Measurements from ENCODE around the gene DERL3. TPM values are rescaled to one million over a fixed set of nuclear protein-coding genes. Genes with fewer than 3 reads are reported as not detected.

Gene DERL3
- total and polyA plus RNA-seq, 2 experiments from 2014 or later, result 13.6 to 19.5 TPM

GRCh38 chr22:23787910-23788309 lies 50.9 kb downstream of the DERL3 start:
- peaks cover 21% of the 10 kb centered on the region for H3K36me3 Mint-ChIP-seq (ENCODE audit: low read depth)
- ATAC-seq (no peak), DNase-seq (ENCODE audit: low spot score) (no peak)
- H3K4me3 Mint-ChIP-seq, result peak overlapping the region; percentile 96
- H3K9me3 Mint-ChIP-seq, result no peaks in the 10 kb centered on the region
- Histone ChIP-seq H2AFZ (no peak overlapping the region), H3K27me3 (ENCODE audit: insufficient read depth) (no peaks in the 10 kb centered on the region), H3K9me2 (ENCODE audit: insufficient read depth) (no peaks in the 10 kb centered on the region), H3K36me3 (ENCODE audit: insufficient read depth) (no peaks in the 10 kb centered on the region), H3K4me1 (ENCODE audit: insufficient read depth) (peaks cover 27% of the 10 kb centered on the region), H3K79me2 (replicated peaks; ENCODE audit: insufficient read depth) (peaks cover 56% of the 10 kb centered on the region), H3K27ac (ENCODE audit: low read depth) (no peak overlapping the region), H3K4me3 (peak overlapping the region; percentile 97), H4K20me1 (replicated peaks; ENCODE audit: insufficient read depth) (peaks cover 29% of the 10 kb centered on the region), H3F3A (replicated peaks; ENCODE audit: low read depth) (0 out of 2 replicates have a peak, but pooled peaks cover 13% of the 10 kb centered on the region), H3K4me2 (peak overlapping the region; percentile 97)
- TF ChIP-seq JUNB (IDR thresholded peaks at IDR 0.05; ENCODE audit: unreplicated experiment), result no peak
- no peak for TF ChIP-seq ZNF462 (CRISPR knock-in tag; IDR thresholded peaks at IDR 0.05)
- TF ChIP-seq STAT1 (IDR thresholded peaks at IDR 0.05; ENCODE audit: unreplicated experiment), result no peak
- TF ChIP-seq ZNF331 (CRISPR knock-in tag; IDR thresholded peaks at IDR 0.05; ENCODE audit: low read depth), result no peak
- TF ChIP-seq ZNF114 (CRISPR knock-in tag; IDR thresholded peaks at IDR 0.05), result no peak
- TF ChIP-seq ETS1 (IDR thresholded peaks at IDR 0.05), result no peak
- no peak for TF ChIP-seq EZH2phosphoT487 (IDR thresholded peaks at IDR 0.05; ENCODE audit: unreplicated experiment)
- TF ChIP-seq CREB1 (CRISPR knock-in tag; IDR thresholded peaks at IDR 0.05; ENCODE audit: low read depth), result no peak
- TF ChIP-seq REST (IDR thresholded peaks at IDR 0.05; ENCODE audit: unreplicated experiment), result no peak
- TF ChIP-seq NANOG (IDR thresholded peaks at IDR 0.05; ENCODE audit: borderline replicate concordance), result no peak
- TF ChIP-seq POLR2AphosphoS5 (IDR thresholded peaks at IDR 0.05; ENCODE audit: low read depth), result no peak
- no peak for TF ChIP-seq CTCF (conservative IDR thresholded peaks at IDR 0.05; ENCODE audit: low read depth in 2 of 2)
- TF ChIP-seq EZH2 (IDR thresholded peaks at IDR 0.05; ENCODE audit: low read depth, unreplicated experiment), result no peak
- peaks cover 6% of the 10 kb centered on the region for H3K27me3 Mint-ChIP-seq (ENCODE audit: insufficient read depth, low read depth, poor library complexity)
- no peak overlapping the region for H3K27ac Mint-ChIP-seq
- peaks cover 26% of the 10 kb centered on the region for H3K4me1 Mint-ChIP-seq

Data from GM23338 (cell line).